ENCODE measurements around the gene PLCH2. TPM values are rescaled to one million over a fixed set of nuclear protein-coding genes. Genes with fewer than 3 reads are reported as not detected.

Gene PLCH2
- total RNA-seq, 4 donors from 2014 or later, result not detected

- peak overlapping the region in 3 of 4 donors; percentile 22 to 57 (median 57) for H3K27ac ChIP-seq
- intact Hi-C loops (cut with DNase I; ENCODE audit: low total_unique reads) (no loop called here), in situ Hi-C loops (cut with MboI; ENCODE audit: low sequenced_read_pairs in 4 of 4) (loop anchor here in 1 of 4 donors (25.0 kb wide), 1 partner anchor 320 kb away; no protein-coding TSS in a partner anchor)
- TF ChIP-seq, protein P1, sequence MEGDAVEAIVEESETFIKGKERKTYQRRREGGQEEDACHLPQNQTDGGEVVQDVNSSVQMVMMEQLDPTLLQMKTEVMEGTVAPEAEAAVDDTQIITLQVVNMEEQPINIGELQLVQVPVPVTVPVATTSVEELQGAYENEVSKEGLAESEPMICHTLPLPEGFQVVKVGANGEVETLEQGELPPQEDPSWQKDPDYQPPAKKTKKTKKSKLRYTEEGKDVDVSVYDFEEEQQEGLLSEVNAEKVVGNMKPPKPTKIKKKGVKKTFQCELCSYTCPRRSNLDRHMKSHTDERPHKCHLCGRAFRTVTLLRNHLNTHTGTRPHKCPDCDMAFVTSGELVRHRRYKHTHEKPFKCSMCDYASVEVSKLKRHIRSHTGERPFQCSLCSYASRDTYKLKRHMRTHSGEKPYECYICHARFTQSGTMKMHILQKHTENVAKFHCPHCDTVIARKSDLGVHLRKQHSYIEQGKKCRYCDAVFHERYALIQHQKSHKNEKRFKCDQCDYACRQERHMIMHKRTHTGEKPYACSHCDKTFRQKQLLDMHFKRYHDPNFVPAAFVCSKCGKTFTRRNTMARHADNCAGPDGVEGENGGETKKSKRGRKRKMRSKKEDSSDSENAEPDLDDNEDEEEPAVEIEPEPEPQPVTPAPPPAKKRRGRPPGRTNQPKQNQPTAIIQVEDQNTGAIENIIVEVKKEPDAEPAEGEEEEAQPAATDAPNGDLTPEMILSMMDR (IDR thresholded peaks at IDR 0.05 in 4 of 5, conservative IDR thresholded peaks at IDR 0.05 in 1 of 5), result no peak
- no peak for TF ChIP-seq POLR2A (IDR thresholded peaks at IDR 0.05)
- DNase-seq (peak in 1 of 2 donors; percentile 72), ATAC-seq (no peak)
- H3K4me3 ChIP-seq, result no peak overlapping the region
- peaks cover 0 to 3% (median 0%) of the 10 kb centered on the region in 3 donors for H3K27me3 ChIP-seq
- no peaks in the 10 kb centered on the region for H3K36me3 ChIP-seq
- peaks cover 40 to 48% of the 10 kb centered on the region in 2 donors for H3K4me1 ChIP-seq
- H3K9me3 ChIP-seq, result no peaks in the 10 kb centered on the region
Observed at GRCh38 chr1:2532485-2533160, 56.5 kb downstream of the PLCH2 start.

DNA sequence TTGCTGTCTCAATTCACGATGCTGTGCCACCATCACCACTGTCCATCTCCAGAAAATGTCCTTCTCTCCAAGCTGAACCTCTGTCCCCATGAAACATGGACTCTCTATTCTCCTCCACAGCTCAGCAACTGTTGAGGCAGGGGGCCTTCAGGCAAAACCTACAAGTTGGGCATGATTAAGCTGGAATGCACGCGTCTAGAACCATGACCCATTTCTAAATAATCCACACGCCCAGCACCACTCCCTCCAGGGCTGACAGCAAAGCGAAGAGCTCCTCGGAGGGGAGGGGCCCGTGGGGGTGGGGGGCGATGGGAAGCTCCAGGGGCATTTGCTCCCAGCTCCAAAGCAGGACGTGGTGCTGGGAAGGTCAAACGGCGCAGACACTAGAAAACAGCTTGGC is 57.3 kb downstream of the PLCH2 start:
- Histone ChIP-seq H3K27me3 (peaks cover 0 to 3% (median 2%) of the 10 kb centered on the region in 3 donors), H3K27ac (no peak overlapping the region), H3K4me1 (peaks cover 34 to 40% of the 10 kb centered on the region in 2 donors), H3K9me3 (no peaks in the 10 kb centered on the region), H3K4me3 (no peak overlapping the region), H3K36me3 (no peaks in the 10 kb centered on the region)
- DNase-seq, result no peak
- ATAC-seq, result no peak
- in situ Hi-C loops (cut with MboI; ENCODE audit: low sequenced_read_pairs in 4 of 4) (loop anchor here in 1 of 4 donors (25.0 kb wide), 1 partner anchor 321 kb away; no protein-coding TSS in a partner anchor), intact Hi-C loops (cut with DNase I; ENCODE audit: low total_unique reads) (no loop called here)
- no peak for TF ChIP-seq POLR2A (IDR thresholded peaks at IDR 0.05)
- TF ChIP-seq, protein P1 (IDR thresholded peaks at IDR 0.05 in 4 of 5, conservative IDR thresholded peaks at IDR 0.05 in 1 of 5), result no peak

DNA sequence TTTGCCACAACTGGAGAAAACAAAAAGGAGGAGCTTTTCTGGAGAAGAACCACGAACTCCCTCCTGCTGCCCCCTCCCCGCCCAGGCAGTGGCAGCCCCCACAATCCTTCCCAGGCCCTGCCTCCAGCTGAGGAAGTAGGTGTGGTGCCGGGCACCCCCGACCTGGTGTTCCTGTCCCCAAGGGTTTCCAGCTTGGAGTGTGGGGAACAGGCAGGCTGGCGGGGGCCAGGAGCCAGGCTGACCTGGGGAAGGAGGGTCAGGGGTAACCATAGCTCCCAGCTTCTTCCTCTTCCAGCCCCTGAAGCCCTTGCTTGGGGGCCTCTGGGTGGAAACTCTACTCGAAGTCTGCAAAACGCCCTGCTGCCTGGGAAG is 58.2 kb downstream of the PLCH2 start:
- Histone ChIP-seq H3K36me3 (no peaks in the 10 kb centered on the region), H3K9me3 (no peaks in the 10 kb centered on the region), H3K4me1 (peaks cover 26 to 32% of the 10 kb centered on the region in 2 donors), H3K27me3 (peaks cover 0 to 8% (median 6%) of the 10 kb centered on the region in 3 donors), H3K27ac (no peak overlapping the region), H3K4me3 (no peak overlapping the region)
- DNase-seq (no peak), ATAC-seq (no peak)
- intact Hi-C loops (cut with DNase I; ENCODE audit: low total_unique reads), result no loop called here
- TF ChIP-seq, protein P1 (IDR thresholded peaks at IDR 0.05 in 4 of 5, conservative IDR thresholded peaks at IDR 0.05 in 1 of 5), result no peak
- TF ChIP-seq POLR2A (IDR thresholded peaks at IDR 0.05), result no peak
- in situ Hi-C loops (cut with MboI; ENCODE audit: low sequenced_read_pairs in 4 of 4), result loop anchor here in 1 of 4 donors (25.0 kb wide), 1 partner anchor 322 kb away; no protein-coding TSS in a partner anchor

DNA sequence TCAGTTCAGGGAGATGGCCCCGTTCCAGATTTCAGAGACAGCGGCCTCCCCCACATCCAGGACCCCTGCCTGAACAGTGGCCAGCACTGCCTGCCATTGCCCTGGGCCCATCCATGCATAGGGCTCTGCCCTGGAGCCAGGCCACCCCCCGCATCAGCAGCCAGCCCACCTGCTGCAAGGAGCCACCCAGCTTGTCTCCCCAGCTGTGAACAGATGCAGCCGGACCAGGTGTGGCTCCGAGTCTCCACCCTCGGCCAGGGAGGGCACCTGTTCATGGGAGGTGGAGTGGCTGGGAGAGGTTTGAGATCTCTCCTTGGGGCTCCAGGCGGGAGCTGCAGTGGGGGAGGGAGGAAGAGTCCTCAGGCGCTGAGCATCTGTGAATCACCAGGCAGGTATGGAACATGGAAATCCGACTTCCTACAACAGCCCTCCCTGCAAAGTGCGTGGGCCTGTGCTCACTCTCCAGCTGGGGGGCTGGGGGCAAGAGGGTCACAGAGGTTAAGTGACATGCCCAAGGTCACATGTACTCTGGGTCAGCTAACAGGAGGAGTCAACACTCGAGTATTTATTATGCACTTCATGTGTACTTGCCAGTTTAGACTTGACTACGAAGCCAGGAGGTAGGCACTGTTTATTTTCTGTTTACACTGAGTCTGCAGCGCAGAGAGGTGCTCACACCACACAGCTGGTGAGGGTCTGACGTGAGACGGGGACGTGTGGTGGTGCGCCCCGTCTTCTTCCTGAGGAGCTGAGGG is 58.8 kb downstream of the PLCH2 start:
- intact Hi-C loops (cut with DNase I; ENCODE audit: low total_unique reads) (no loop called here), in situ Hi-C loops (cut with MboI; ENCODE audit: low sequenced_read_pairs in 4 of 4) (loop anchor here in 1 of 4 donors (25.0 kb wide), 1 partner anchor 323 kb away; no protein-coding TSS in a partner anchor)
- Histone ChIP-seq H3K27ac (no peak overlapping the region), H3K4me1 (peaks cover 22 to 30% of the 10 kb centered on the region in 2 donors), H3K4me3 (no peak overlapping the region), H3K27me3 (peaks cover 2 to 8% (median 6%) of the 10 kb centered on the region in 3 donors), H3K9me3 (no peaks in the 10 kb centered on the region), H3K36me3 (no peaks in the 10 kb centered on the region)
- ATAC-seq, result no peak
- no peak for TF ChIP-seq POLR2A (IDR thresholded peaks at IDR 0.05)
- TF ChIP-seq, protein P1 (IDR thresholded peaks at IDR 0.05 in 4 of 5, conservative IDR thresholded peaks at IDR 0.05 in 1 of 5), result no peak
- DNase-seq, result no peak
